Activated CD8-positive, alpha-beta memory T cell treated with anti-CD3 and anti-CD28 coated beads, Interleukin-2, amount 50 U/mL, for 1 hour (primary cell): Measurements from ENCODE around the gene CC2D2B.
"Not testable (repeated sequence)": the region's sequence is repeated elsewhere in the genome, so short reads cannot be mapped to it uniquely, and the experiment has no call there.

Experiments used
- DNase-seq: peaks from one replicate; pipeline ENCODE4 v3.0.0-alpha.2; 2020; ENCODE audit errors: extremely low read depth

The CC2D2B gene

GRCh38 chr10:96017191-96017687 lies 109.5 kb downstream of the CC2D2B start:
- peak; percentile 8 for DNase-seq

- DNase-seq: no peak
Observed at GRCh38 chr10:96021332-96021731, 113.6 kb downstream of the CC2D2B start.

GRCh38 chr10:96022739-96023138 lies 115.0 kb downstream of the CC2D2B start:
- no peak for DNase-seq

- DNase-seq: no peak
Observed at GRCh38 chr10:96023168-96023567, 115.4 kb downstream of the CC2D2B start.

GRCh38 chr10:96025566-96025965 lies 117.8 kb downstream of the CC2D2B start:
- DNase-seq: no peak

- no peak for DNase-seq
Observed at GRCh38 chr10:96034625-96035024, 126.8 kb downstream of the CC2D2B start.

- DNase-seq: no peak
Observed at GRCh38 chr10:96038476-96039387, 131.0 kb downstream of the CC2D2B start.

- no peak for DNase-seq
Observed at GRCh38 chr10:96041146-96041545, 133.4 kb downstream of the CC2D2B start.

GRCh38 chr10:96043033-96043892 lies 135.5 kb downstream of the CC2D2B start, which contains the start of gene CCNJ:
CCNJ (plus strand) TSS chr10:96043583; CDS start chr10:96044394, 811 bp downstream.
- DNase-seq: peak; percentile 41

- no peak for DNase-seq
Observed at GRCh38 chr10:96043893-96044715, 136.3 kb downstream of the CC2D2B start.

- no peak for DNase-seq
Observed at GRCh38 chr10:96044736-96045135, 137.0 kb downstream of the CC2D2B start.

- no peak for DNase-seq
Observed at GRCh38 chr10:96046546-96046945, 138.8 kb downstream of the CC2D2B start.

GRCh38 chr10:96047004-96047649 lies 139.4 kb downstream of the CC2D2B start:
- DNase-seq: no peak

GRCh38 chr10:96047925-96048324 lies 140.2 kb downstream of the CC2D2B start:
- DNase-seq: not testable (repeated sequence)

- no peak for DNase-seq
Observed at GRCh38 chr10:96049340-96049739, 141.6 kb downstream of the CC2D2B start.

- no peak for DNase-seq
Observed at GRCh38 chr10:96053985-96054384, 146.2 kb downstream of the CC2D2B start.

GRCh38 chr10:96056787-96057186 lies 149.0 kb downstream of the CC2D2B start:
- DNase-seq: no peak

GRCh38 chr10:96061232-96061631 lies 153.5 kb downstream of the CC2D2B start:
- DNase-seq: no peak

- no peak for DNase-seq
Observed at GRCh38 chr10:96072674-96073073, 164.9 kb downstream of the CC2D2B start.

GRCh38 chr10:96073722-96074121 lies 165.9 kb downstream of the CC2D2B start:
- no peak for DNase-seq

- DNase-seq: no peak
Observed at GRCh38 chr10:96074776-96075175, 167.0 kb downstream of the CC2D2B start.
